Inferior parietal cortex (tissue), 1 donor: ENCODE measurements around the gene ARSA.
"Not testable (repeated sequence)": the region's sequence is repeated elsewhere in the genome, so short reads cannot be mapped to it uniquely, and the experiment has no call there.

Source experiments
- DNase-seq: peaks from one replicate; pipeline ENCODE4 v3.0.0-alpha.2; 2016; ENCODE audit errors: extremely low spot score

The ARSA gene

DNA sequence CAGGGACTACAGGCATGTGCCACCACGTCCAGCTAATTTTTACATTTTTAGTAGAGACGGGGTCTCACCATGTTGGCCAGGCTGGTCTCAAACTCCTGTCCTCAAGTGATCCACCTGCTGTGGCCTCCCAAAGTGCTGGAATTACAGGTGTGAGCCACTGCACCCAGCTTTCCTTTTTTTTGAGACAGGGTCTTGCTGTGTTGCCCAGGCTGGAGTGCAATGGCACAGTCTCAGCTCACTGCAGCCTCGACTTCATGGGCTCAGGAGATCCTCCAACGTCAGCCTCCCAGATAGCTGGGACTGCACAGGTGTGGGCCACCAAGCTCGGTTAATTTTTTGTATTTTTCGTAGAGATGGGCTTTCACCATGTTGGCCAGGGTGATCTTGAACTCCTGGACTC is 26.7 kb upstream of the ARSA start:
- DNase-seq = not testable (repeated sequence)

DNA sequence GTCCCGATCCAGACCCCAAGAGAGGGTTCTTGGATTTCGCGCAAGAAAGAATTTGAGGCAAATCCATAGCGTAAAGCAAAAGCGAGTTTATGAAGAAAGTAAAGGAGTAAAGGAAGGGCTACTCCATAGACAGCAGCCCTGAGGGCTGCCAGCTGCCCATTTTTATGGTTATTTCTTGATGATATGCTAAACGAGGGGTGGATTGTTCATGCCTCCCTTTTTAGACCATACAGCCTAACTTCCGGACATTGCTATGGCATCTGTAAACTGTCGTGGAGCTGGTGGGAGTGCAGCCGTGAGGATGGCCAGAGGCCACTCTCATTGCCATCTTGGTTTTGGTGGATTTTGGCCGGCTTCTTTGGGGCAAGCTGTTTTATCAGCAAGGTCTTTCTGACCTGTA is 25.3 kb upstream of the ARSA start:
- DNase-seq = no peak

DNA sequence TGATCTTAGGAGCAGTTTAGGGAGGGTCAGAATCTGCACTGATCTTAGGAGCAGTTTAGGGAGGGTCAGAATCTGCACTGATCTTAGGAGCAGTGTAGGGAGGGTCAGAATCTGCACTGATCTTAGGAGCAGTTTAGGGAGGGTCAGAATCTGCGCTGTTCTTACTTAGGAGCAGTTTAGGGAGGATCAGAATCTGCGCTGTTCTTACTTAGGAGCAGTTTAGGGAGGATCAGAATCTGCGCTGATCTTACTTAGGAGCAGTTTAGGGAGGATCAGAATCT is 15.8 kb upstream of the ARSA start:
- DNase-seq = not testable (repeated sequence)

DNA sequence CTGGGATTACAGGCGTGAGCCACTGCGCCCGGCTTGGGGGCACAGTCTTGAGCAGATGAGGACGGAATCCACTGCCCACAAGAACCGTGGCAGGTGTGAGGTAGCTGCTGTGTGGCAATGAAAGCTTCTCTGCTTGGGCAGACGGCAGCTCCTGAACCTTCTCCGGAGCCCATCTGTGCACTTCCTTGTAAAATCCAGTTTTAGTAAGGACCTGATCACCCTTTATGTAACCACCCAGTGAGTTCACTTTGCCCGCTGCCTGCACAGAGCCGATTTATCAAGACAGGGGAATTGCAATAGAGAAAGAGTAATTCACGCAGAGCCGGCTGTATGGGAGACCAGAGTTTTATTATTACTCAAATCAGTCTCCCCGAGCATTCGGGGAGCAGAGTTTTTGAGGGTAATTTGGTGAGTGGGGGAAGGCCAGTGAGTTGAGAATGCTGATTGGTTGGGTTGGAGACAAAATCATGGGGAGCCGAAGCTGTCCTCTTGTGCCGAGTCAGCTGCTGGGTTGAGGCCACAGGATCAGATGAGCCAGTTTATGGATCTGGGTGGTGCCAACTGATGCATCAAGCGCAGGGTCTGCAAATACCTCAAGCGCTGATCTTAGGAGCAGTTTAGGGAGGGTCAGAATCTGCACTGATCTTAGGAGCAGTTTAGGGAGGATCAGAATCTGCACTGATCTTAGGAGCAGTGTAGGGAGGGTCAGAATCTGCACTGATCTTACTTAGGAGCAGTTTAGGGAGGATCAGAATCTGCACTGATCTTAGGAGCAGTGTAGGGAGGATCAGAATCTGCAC is 15.3 kb upstream of the ARSA start:
- not testable (repeated sequence) for DNase-seq

DNA sequence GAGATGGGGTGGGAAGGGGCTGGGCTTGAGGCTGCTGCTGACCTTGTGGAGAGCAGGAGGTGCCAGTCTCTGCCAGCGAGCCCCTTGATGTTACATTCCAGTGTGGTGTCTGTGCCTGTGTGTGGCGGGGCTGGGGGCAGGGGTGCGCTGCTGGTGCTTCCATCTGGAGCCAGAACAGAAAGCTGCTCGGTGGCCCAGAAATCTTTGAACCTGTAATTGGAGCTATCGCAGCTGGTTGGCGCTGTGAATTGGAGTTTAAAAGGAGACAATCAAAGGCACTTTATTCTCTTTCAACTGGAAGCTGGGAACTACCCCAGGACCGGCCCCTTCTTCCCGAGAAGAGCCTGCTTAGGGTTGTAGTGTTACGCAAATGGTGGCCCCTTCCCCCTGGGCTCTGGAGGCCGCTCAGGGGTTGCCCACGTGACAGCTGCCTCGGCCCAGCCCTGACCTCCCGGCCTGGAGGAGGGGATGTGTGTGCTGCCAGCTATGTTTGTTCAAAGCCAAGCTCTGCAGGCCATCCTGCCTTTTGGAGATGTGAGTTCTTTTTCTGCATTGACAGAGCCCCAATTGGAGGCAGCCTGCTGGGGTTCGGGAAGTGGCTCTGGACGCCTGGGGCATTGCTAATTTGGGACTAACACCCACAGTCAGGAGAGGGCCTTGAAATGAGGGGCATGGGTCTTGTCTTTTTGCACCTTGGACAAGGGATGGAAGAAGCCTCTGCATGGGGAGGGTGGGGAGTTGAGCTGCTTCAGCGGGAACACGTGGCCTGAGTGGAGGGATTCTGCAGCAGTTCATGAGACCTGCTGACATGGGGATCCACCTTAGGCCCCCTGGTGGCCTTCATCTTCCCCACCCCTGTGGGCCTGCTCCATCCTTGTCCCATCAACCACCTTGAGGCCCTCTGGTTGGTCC is 14.0 kb upstream of the ARSA start:
- DNase-seq = peak; percentile 27

DNA sequence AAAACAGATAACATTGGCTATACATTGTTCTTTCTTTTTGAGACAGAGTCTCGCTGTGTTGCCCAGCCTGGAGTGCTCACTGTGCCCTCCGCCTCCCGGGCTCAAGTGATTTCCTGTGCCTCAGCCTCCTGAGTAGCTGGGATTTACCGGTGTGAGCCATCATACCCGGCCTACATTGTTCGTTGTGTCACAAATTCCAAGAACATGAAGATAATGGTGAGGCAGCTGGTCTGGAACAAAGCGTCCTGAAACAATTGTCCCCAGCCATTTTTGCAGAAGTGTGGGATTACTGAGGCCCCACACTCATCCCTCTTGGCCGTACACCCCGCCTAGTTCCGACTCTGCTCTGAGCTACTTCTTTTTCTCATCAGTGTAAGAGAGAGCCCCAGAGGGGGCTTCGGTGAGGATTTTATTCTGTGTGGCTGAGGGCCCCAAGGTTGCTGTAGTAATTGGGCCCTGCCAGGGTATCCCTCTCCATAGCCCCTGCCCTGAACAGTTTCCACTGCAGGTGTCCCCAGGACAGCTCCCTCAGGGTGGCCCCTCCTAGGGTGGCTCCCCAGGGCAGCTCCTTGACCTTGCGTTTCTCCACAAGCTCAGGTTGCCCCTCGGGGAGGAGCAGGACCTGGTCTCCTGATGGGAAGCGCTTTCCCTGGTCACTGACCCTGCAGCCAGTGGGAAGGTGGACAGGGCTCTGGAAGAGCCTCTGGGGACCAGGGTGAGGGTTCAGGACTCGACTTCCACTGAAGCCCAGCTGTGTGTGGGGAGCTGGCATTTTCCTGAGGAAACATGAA is 13.1 kb upstream of the ARSA start:
- DNase-seq = no peak

DNA sequence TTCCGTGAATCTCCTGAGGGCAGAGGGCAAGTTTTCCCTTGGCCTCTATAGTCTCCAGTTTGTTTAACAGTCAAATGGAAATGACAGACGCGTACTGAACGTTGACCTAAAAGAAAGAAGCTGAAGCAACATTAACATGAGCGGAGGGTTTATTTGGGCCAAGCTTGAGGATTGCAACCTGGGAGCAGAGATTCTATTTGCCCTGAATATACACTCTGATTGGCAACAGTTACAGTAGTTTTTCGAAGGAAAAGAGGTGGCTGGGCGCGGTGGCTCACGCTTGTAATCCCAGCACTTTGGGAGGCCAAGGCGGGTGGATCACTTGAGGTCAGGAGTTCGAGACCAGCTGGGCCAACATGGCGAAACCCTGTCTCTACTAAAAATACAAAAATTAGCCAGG is 12.3 kb upstream of the ARSA start:
- not testable (repeated sequence) for DNase-seq

DNA sequence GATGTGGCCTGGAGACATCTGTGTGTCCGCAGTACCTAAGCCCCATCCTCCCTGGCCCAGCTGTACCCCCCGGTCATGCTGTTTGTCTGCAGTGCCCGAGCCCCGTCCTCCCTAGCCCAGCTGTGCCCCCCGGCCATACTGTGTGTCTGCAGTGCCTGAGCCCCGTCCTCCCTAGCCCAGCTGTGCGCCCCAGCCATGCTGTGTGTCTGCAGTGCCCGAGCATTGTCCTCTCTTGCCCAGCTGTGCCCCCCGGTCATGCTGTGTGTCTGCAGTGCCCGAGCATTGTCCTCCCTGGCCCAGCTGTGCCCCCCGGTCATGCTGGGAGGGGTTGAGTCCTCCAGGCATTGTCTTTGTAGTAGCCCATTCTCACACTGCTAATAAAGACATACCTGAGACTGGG is 7.6 kb upstream of the ARSA start:
- no peak for DNase-seq

DNA sequence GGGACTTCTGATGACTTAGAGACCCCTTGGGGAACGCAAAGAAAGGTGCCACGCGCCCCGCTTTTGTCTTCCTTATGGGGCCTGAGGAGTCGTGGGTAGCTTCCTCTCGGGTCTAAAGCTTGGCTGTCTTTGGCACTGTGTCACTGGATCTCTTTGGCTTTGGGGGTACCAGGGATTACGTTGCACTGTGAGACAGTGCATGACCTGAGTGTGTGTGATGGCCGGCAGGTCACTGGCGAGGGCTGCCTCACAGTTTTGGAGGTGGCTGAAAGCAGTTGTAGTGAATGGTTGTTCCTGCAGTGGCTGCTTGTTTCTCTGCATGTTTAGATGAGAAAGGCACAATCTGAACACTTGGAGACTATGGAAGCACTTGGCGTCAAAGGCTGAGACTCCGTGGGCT is 5.8 kb upstream of the ARSA start:
- DNase-seq = no peak

DNA sequence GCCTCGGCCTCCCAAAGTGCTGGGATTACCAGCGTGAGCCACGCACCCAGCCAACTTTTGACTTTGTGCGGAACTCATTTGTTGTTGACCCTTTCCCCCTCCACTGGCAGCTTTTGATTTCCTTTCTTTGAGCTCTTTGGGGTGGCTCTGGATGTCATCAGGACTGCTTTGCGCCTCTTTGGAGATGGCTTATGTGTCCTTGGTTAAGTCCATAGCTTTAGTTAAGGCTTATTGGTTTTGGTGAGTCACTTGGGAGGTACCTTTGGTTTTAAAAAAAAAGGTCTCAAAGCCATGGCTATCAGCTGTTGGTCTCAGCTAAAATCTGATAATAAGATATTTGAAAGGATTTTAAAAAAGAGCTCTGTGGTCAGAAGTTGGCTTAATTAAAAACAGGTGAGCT is 5.1 kb upstream of the ARSA start:
- DNase-seq = no peak

DNA sequence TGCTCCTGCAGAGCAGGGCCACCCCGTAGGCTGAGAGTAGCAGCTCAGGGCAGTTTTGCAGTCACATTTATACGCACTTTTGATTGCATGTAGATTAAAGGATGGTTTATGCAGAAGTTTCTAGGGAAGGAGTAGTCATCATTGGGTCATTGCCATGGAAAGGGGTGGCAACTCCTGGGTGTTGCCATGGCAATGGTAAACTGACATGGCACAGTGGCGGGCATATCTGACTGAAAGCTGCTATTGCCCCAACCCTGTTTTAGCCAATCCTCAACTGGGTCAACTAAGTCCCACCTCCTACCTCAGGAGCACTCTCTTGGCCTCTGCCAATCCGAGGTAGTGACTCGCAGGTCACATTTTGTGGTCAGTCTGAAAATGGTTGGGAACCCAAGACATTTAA is 2.4 kb upstream of the ARSA start:
- no peak for DNase-seq

DNA sequence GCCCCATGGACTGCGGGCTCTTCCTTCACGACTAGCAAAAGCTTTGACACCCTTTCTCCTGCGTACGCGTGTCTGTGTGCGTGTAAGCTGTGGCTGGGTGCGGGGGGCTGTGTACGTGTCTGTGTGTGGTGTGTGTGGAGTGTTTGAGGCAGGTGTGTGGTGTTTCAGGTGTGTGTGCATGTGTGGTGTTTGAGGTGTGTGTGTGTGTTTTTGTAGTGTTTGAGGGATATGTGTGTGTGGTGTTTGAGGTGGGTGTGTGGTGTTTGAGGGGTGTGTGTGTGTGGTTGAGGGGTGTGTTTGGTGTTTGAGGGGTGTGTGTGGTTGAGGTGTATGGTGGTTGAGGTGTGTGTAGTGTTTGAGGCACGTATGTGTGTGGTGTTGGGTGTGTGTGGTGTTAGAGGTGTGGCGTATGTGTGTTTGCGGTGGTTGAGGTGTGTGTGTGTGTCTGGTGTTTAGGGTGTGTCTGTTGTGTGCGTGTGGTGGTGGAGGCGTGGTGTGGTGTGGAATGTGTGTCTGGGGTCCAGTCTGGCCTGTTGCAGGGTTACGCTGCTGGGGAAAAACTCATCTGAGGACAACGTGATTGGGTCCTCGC is 687 bp upstream of the ARSA start:
- no peak for DNase-seq

DNA sequence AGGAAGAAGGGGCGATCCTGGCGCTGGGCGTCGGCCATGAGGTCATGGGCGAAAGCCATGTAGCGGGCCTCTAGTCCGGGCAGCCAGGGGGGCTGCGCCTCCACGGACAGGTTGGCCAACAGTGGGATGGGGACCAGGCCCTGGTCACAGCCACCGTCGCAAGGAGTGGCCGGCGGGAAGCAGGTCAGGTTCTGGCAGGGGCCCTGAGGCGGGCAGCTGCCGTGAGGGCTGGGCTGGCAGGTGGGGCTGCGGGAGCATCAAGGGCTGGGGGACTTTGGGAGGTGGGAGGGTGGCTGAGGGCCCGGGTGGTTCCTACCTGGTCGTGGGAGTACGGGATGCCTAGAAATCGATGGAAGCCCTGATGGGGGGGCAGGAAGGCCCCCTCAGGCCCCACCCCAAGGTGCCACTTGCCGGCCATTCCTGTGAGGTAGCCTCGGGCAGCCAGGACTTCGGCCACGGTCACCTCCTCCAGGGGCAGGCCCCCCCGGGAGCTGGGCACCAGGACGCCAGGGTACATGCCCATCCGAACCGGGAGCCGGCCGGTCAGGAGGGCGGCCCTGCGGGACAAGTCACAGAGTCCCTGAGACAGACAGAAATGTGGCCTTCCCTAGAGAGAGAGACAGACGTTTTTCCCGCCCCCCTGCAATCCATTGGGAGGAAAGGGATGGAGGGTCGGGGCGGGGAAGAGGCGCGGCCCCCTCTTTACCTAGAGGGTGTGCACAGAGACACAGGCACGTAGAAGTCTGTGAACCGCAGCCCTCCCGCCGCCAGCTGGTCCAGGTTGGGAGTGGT is 906 bp downstream of the ARSA start:
- no peak for DNase-seq

DNA sequence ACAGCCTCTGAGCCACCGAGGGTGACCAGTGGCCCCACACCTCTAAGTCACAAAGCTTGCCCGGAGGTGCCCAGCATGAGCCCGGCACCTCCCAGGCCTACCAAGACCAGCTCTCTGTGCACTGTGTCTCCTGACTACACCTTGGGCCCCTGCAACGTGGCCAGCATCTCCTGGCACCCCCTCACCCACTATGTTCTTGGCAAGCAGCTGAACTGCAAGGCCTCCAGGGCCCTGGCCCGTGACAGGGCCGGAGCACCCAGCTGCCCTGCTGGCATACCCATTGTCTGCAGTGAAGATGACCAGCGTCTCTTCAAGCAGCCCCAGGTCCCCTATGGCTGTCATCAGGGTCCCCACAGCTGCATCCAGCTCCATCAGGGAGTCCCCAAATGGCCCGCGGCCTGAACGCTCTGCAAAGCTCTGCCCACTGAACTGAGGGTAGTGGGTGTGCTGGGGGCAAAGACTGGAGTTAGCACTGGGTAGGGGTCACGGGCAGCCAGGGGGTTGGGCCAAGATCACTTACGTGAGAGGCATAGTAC is 1.6 kb downstream of the ARSA start:
- no peak for DNase-seq

DNA sequence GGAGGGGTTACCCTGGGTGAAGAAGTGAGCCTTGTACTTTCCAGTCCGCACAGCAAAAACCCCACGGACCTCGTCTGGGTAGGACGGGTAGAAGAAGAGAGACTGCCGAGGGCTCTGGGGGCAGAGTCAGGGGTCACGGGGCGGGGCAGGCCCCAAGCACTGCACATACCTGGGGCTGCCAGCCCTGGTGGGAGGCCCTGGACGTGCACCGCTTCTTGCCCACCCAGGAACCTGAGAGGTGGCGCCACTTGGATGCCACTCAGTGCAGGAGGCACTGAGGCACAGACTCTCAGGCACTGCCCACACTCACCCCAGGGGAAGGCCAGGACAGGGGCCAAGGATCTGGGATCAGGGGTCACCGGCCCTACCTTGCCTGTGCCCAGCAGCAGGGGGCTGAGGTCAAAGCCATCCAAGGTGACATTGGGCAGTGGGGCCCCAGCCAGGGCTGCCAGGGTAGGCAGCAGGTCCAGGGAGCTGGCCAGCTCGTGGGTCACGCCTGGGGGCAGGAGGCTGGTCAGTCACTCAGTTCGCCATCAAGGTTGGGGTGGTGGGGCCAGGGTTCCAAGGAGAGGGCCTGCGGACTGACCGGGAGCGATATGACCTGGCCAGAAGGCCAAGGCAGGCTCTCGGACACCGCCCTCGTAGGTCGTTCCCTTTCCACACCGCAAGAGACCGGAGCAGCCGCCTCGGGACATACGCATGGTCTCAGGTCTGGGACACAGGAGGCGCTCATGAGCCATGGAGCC is 2.2 kb downstream of the ARSA start:
- no peak for DNase-seq

DNA sequence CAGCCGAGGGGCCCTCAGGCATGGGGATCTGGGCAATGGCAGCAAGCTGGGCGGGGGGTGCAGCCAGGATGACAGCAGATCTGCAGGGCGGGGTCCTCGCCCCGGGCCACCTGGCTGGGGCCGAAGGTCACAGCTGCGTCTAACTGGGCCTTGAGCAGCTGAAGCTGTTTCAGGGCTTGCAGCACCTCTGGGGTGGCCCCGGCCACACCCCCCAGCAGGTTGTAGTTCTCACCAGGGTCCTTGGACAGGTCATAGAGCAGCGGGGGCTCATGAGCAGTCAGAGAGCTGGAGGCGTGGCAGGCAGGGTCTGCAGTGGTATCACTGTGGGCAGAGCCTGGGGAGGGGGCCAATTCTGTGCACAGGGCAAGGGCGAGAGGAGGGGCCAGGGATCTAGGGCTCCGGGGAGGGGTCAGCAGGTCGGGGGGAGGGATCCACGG is 2.8 kb downstream of the ARSA start:
- DNase-seq = no peak

DNA sequence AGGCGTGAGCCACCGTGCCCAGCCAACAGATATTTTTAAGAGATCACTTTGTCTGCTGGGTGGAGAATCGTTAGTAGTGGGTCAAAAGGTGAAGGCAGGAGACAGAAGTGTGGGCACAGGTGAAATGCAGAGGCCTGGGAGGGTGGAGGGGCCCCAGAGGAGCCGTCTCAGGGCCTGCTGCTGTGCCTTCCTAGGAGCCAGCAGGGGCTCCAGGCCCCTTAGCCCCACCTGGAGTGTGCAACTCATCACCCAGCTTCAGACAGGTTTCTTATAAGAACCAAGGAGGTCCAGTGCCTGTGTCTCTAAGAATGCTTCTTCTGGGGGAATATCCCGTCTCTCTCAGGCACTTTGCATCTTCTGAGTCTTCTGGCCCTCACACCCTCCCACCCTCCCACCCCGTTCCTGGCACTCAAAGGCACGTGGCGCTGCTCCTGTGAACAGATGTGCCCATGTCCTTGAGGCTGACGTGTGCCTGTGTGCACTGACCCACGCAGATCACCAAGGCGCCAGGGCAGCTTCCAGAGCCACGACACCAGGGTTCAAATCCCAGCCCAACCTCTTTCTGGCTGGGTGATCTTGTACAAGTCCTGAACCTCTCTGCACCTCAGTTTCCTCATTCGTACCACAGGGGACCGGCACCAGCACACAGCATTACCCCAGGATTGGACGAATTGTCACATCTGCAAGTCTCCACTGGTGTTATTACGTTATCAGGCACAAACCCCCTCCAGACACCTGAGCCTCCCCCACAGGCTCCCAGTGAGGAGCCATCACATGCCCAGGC is 3.4 kb downstream of the ARSA start:
- DNase-seq = no peak

DNA sequence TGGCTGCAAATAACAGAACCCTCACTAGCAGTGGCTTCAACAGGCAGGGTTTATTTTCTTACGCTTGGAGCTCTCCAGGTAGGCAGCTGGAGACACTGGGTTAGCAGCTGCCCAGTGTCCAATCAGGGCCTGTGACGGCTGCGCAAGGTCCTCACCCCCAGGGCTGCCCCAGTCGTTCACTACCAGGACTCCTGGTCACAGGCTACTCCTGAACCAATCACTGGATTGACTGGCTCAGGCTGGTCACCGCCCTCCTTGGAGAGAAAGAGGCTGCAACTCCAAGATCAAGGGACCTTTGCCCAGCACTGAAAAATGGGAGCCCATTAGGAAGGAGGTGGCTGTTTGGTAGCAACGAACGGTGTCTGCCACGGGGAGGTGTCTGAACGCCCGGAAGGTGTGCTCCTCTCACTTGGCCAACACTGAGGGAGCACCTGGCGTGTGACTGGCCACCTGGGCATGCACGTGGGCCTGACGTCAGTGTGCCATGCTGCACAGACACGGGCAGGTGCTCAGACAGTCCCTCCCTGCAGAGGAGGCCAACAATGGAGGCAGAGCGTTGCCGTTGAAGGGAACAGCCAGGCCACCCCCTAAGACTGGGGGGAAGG is 5.1 kb downstream of the ARSA start:
- DNase-seq = no peak
